ENCODE measurements around the gene S100A14.
"Not testable (repeated sequence)": the region's sequence is repeated elsewhere in the genome, so short reads cannot be mapped to it uniquely, and the experiment has no call there.

The S100A14 gene

DNA sequence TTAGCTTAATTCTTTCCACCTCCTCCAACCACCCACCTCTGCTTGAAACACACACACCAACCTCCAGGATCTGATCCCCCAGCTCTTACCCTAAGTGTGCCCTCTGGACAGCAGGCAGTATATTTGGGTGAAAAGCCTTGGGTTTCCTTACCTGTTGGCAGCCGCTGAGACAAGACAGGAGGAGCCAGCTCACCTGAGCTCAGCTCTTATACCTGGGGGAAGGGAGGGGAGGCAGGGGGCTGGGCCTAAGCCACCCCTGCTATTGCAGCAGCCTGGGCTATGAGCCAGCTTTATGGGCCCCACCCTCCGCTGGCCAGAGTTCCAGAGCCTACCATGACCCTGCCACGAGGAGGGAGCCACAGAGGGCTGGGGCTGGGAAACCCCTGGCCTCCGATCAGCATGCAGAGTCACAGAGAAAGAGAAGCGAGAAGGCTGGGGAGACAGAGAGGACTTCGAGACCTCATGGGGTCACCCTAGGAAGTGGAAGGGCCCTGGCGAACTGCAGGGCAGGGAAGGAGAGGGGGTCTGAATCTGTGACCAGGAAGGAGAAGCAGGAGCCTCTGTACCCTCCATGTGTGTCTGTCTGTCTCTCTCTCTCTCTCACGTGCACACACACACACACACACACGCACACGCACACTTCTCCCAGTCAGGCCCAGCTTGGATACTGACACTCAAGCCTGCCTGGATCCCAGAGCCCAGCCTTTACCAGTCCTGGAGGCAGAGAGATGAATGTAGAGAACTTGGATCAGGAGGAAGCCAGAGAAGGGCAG, at the start of gene S100A14:
S100A14 (minus strand) TSS at position 182 of the 773 bp plus-strand sequence. CDS start 467 bp downstream, outside the sequence.
- DNase-seq (ENCODE audit: extremely low read depth in 1 of 2, low read depth in 1 of 2), result no peak

DNA sequence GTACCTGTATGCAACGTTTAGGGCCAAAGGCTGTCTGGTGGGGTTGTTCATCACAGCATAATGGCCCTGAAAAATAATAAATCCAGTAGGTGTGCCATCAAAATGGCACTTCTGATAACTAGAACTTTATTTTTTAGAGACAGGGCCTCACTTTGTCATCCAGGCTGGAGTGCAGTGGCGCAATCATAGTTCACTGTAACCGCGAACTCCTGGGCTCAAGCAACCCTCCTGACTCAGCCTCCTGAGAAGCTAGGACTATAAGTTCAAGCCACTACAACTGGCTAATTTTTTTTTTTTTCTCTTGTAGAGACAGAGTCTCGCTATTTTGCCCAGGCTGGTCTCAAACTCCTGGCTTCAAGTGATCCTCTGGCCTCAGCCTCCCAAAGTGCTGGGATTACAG, 47.1 kb upstream of the S100A14 start:
- no peak for DNase-seq (ENCODE audit: extremely low read depth in 1 of 2, low read depth in 1 of 2)

DNA sequence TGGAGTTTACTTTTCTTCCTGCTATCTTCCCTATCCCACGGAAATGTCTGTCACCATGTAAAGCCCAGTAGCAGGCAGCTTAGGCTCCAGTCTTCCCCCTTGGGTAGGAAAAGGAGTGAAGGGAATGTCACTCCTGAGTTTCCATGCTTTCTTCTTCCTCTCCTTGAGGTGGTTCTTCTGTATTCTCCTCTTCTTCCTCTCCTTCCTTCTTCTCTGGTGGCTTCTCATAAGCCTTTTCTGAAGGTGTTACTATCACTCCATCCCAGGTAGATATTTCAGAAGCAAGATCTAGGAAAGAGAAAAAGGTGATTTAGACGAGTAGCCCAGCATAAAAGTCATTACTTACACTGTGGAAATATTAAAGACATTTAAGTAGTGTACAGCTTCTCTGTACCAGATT, 46.1 kb upstream of the S100A14 start:
- DNase-seq (ENCODE audit: extremely low read depth in 1 of 2, low read depth in 1 of 2), result no peak

DNA sequence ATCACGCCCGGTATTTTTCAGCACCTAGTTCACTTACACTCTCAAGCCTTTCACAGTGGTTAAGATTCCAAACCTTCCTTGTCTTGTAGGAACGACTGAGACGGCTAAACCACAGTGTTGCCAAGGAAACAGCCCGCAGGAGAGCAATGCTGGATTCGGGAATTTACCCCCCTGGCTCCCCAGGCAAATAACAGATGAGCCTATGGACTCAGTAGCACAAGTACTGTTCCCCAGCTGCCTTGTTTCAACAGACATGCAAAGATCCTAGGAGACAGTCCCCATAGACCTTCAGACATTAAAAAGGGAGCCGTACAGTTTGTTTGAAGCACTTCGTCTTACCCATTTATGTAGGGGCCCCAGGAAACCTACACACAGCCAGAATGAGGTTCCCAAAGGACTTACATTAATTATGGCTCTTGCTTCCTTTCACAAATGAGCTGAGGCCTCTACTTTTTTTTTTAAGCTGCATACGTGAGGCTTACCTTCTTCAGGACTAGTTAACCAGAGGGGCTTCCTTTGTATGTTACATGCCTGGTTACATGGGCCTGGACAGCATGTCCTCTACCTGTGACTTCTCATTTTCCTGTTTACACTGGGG, 45.1 kb upstream of the S100A14 start:
- DNase-seq (ENCODE audit: extremely low read depth in 1 of 2, low read depth in 1 of 2), result no peak

DNA sequence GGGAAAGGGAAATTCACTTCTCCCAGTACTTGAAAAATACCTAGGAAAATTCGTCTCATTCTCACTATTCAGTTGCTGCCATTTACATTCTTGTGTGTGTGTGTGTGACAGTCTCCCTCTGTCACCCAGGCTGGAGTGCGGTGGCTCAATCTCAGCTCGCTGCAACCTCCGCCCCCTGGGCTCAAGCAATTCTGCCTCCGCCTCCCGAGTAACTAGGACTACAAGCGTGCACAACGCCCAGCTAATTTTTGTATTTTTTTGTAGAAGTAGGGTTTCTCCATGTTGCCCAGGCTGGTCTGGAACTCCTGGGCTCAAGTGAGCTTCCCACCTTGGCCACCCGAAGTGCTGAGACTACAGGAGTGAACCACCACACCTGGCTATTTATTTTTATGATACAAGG, 43.5 kb upstream of the S100A14 start:
- DNase-seq (ENCODE audit: extremely low read depth in 1 of 2, low read depth in 1 of 2), result no peak

DNA sequence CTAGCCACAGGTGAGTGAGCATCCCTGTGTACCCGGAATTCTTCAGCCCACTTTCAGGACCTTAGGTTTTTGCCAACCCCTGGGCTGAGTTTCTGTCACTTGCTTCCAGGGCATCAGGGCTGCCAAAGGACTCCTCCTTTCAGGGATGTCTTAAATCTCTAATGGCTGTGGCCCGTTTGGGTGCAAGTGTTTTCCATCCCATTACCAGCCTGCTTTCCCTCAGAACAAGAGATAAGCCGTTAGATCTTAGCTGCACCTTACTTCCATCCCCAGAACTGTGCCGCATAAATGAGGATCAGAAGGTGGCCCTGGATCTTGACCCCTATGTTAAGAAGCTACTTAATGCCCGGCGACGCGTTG, 43.0 kb upstream of the S100A14 start:
- DNase-seq (ENCODE audit: extremely low read depth in 1 of 2, low read depth in 1 of 2), result no peak

DNA sequence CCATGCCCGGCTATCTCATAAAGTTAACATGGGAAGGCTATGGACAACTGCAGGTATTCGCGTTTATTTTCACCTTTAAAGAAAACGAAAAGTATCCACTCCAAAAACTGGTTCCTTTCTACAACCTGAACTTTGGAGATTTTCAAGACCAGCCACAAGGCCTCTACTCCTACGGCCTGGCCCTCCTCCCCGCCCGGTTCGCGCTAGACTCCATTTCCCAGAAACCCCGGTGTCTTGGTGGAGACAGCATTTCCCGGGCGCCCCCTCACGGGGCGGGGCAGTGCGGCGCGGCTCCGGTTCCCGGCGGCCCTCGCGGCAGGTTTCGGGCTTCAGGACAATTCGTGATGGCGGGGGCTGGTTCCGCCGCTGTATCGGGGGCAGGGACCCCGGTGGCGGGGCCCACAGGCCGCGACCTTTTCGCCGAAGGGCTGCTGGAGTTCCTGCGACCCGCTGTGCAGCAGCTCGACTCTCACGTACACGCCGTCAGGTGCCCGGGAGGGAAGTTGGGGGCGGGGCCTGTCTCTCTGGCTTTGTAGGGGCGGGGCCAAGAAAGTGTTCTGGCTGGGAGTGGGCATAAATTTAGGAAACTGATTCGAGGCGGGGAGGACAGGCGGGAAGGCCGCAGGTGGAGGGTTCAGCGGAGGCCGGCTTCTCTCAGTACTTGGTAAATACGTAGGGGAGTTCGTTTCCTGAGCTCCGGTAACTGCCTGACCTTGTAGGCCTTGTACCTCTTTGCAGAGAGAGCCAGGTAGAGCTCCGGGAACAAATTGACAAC, 42.5 kb upstream of the S100A14 start, which contains the start of gene SNAPIN:
SNAPIN (plus strand) TSS at position 304 of the 775 bp plus-strand sequence; CDS start at position 345, 41 bp downstream.
- peak; percentile 65 to 83 for DNase-seq (ENCODE audit: extremely low read depth in 1 of 2, low read depth in 1 of 2)

DNA sequence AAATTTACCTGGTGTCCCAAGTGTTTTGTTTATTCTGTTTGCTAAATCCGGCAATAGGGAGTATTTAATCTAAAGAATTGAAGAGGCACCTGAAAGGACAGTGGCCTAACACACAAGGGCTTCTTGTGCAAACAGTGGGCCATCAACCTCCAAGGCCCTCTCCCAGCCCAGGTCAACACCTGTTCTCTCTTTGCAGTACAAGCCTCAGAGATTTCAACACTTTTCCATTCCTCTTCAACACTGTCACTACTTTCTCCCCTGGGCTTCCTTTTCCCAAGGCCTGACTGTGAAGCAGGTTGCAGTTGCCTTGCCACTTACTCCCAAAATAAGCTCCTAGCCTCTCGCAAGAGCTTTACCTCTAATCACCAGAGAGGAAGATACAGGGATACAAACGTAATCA, 39.2 kb upstream of the S100A14 start:
- DNase-seq (ENCODE audit: extremely low read depth in 1 of 2, low read depth in 1 of 2), result no peak

DNA sequence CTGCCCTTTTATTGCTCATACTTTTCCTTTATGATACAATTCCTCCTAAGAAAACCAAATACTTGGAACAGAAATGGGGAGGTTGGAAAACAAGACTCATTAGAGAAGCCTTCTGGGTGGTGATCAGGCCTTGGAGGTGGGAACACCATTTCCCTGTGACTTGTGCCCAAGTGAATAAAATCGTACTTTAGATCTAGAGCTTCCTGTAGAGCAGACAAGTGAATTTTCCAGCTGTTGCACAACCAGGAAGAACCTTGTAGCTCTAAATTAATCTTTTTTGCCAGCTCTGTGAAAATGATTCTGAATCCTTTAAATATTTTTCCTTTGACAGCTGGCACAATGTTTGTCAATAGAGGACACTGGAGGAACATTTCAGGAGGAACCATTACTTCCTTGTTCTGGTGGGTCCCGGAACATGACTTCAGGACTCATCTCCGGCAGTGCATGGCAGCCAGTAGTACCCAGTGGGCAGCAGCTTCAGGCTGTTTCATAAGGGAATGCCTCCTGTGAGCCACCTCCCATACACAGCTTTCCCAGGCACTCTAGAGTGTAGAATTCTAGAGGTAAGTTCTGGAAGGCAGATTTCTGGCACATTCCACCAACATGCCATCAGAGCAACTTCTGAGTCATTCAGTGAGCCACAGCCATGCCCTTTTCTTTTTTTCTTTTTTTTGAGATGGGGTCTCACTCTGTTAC, 36.8 kb upstream of the S100A14 start:
- no peak for DNase-seq (ENCODE audit: extremely low read depth in 1 of 2, low read depth in 1 of 2)

DNA sequence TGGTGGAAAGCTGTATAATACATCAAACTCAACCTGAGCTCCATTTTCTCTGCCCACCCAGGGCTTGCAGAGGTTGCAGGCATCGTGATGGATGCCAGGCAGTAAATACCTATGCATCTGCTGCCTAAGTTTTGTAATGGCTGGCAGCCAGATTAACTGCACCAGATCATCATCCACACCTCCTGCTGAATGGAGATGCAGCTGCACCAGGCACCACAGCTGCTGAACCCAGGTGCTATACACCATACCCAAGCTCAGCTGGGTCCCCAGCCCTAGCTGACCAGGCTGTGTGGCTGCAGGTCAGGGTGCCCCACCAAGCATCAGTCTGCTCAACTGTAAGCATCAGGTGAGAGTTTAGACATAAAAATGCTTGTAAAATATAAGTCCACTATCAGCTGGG, 35.6 kb upstream of the S100A14 start:
- DNase-seq (ENCODE audit: extremely low read depth in 1 of 2, low read depth in 1 of 2), result no peak

DNA sequence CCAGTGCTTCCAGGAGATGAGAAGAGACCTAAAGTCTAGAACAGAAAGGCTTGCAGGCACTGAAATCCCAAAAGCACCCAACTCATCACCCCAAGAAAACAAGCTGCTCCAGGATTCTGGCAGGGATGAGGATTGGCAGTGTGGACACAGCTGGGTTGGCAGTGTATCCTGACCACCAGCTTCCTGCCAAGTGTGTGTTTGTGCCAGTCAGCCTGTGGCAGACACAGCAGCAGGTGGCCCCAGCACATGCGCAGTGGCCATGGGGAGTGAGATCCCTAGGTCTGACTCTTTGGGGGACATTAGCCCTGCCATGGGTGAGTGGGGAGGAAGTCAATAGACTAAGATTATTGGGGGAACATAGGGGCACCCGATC, 33.7 kb upstream of the S100A14 start:
- no peak for DNase-seq (ENCODE audit: extremely low read depth in 1 of 2, low read depth in 1 of 2)

DNA sequence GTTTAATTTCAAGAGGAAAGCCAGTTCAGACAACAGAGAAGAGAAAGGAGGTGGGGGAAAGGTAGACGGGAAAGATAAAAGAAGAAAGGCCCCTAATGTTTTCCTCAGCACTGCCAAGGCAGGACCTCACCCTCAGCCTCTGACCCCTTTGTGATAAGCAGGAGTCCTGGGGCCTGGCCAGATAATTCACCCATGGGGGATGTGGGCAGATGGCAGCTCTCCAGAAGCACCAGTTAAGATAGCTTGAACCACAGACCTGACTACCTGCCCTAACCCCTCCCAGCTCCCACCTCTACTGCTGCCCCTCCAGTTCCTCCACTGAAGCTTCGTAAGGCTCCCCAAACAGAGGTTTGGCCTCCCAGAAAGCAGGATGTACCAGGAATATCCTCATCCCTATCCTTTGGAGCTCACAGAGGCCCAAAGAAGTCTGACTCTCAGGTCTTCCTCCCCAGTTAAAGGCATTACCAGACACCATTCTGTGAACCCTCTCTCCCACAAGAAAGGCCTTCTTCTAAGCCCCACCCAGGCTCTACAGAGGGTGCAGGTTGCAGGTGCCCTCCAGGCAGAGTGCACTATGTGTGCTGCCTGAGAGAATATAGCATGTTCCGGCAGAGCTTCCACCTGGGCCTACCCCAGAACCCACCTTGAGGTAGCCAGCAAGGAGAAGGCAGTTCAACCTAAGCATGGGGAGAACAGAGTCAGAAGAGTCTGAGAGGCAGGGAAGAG, 33.2 kb upstream of the S100A14 start:
- no peak for DNase-seq (ENCODE audit: extremely low read depth in 1 of 2, low read depth in 1 of 2)

DNA sequence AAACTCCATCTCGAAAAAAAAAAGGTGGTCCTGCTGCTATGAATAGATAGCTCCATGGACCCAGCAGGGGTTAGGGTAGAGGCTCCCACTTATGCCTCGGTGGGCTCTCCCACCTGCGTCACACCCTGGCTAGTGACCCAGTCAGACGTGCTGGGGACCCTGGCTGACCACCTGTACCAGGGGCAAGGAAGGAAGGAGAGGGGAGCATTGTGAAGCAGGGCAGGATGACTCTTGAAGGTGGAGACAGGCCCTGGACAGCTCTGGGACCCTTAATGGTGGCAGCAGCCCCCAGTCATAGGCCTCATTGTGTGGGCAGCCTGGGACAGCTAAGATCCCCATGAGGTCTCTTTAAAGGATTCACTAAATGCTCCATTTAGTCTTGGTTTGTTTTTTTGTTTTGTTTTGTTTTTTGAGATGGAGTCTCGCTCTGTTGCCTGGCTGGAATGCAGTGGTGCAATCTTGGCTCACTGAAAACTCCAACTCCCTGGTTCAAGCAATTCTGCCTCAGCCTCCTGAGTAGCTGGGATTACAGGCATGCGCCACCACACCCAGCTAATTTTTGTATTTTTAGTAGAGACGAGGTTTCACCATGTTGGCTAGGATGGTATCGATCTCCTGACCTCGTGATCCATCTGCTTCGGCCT, 32.0 kb upstream of the S100A14 start:
- DNase-seq (ENCODE audit: extremely low read depth in 1 of 2, low read depth in 1 of 2), result no peak

DNA sequence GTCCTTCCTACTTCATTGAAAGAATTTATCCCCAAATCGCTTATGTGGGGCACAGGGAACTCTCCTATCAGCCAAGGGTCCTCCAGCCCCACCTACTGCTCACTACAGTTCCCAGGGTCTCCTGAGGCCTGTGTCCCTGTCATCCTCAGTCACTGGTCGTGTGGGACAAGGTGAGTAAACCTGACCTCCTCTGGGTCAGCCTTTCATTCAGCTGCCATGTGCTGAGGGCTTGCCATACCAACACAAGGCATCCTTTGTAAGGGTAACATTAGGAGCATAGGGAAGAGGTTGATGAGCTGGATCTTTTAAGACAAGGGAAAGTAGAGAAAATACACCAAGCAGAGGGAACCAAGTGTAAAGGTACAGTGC, 31.2 kb upstream of the S100A14 start:
- DNase-seq (ENCODE audit: extremely low read depth in 1 of 2, low read depth in 1 of 2), result no peak

DNA sequence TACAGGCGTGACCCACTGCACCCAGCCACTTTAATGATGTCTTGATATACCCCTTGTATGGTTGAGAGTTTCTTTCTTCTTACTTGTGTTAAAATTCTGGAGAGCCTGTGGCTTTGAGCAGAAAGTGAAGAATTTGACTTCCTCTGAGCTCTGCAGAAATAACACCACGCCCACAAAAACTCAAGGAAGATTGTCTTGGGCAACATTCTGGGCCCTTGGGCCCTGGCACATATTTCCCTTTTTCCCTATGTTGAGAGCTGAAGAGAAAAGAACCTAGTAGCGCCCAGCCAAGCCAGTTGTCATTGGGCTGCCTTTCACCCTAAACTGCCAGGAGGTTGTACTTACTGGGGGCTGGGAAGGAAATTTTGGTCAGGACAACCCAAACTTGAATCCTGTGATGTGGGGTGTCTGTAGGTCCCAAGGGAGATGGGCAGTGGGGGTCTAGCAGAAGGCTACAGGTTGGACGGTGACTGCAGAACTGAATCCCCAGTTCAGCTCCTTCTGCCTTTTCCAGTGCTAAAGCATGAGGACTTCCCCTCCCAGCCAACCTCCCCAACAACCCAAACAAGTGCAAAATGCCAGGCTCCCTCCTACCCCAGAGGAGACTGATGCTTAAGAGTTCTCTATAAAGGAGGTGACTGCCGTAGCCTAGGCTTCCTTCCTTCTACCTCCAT, 30.7 kb upstream of the S100A14 start:
- DNase-seq (ENCODE audit: extremely low read depth in 1 of 2, low read depth in 1 of 2), result no peak

DNA sequence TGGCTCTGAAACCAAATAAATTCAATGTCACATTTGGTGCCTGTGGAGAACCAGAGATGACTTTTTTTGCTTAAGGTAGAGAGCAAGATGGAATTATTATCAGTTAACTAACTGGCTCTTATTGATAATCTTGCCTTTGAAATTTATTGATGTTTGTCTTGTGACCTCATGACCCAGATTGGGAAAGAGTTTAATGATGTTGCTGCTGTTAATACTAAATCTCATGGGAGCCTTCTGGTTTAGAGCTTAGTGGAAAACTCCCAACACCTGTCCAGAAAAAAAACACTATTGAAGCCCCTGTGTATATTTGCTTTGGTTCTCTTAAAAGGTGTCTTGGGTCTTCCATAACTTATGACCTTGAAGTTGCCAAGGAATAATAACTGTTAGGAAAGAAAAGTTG, 27.7 kb upstream of the S100A14 start:
- DNase-seq (ENCODE audit: extremely low read depth in 1 of 2, low read depth in 1 of 2), result no peak

DNA sequence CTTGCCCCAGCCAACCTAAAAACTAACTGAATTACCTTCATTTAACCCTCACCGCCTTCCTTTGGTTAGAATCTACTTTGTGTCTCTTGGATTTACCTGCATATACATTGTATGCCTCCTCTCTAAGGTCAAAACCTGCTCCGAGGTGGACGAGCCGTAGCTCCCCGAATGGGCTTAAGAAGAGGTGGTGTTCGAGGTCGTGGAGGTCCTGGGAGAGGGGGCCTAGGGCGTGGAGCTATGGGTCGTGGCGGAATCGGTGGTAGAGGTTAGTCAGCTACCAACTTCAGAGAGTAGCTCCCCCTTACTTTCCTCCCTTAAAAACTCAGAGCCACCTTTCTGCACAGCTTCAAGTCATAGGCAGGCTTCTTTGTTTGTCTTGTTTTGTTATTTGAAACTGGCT, 27.0 kb upstream of the S100A14 start:
- no peak for DNase-seq (ENCODE audit: extremely low read depth in 1 of 2, low read depth in 1 of 2)

DNA sequence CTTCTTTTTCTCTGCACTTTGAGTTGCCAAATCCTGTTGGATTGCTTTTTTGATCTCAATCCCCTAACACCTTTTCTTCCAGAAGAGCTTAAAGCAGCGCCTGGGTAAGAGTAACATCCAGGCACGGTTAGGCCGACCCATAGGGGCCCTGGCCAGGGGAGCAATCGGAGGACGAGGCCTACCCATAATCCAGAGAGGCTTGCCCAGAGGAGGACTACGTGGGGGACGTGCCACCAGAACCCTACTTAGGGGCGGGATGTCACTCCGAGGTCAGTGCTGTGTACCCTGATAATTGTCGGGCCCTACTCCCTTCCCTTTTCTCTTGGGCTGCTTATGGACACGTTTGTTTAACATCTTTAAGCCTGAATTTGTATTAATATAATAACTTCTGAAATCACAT, 26.0 kb upstream of the S100A14 start:
- DNase-seq (ENCODE audit: extremely low read depth in 1 of 2, low read depth in 1 of 2), result no peak

DNA sequence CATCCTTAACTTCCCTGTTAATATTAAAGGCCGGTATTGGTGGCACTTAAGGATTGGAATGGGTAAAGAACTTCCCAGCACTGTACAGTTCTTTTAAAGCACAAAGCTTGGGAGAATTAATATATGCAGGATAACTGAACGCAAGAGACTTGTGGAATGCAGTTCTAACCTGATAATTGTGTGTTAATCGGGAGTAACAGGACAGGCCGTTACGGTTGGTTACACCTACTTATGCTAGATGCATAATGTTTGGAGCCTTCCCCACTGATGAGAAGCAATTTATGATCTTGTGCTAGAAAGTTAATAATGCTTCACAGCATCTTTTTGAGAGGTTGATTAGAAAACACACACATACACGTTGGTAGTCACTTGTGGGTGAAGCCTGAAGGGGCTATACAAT, 24.7 kb upstream of the S100A14 start:
- DNase-seq (ENCODE audit: extremely low read depth in 1 of 2, low read depth in 1 of 2), result no peak

DNA sequence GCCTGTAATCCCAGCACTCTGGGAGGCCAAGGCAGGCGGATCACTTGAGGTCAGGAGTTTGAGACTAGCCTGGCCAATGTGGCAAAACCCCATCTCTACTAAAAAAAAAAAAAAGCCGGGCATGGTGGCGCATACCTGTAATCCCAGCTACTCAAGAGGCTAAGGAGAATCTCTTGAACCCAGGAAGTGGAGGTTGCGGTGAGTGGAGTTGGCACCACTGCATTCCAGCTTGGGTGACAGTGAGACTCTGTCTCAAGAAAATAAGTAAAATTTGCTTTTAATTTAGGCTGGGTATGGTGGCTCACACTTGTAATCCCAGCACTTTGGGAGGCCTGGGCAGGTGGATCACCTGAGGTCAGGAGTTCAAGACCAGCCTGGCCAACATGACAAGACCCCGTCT, 24.1 kb upstream of the S100A14 start:
- DNase-seq (ENCODE audit: extremely low read depth in 1 of 2, low read depth in 1 of 2), result not testable (repeated sequence)

Measured in activated CD8-positive, alpha-beta memory T cell treated with anti-CD3 and anti-CD28 coated beads for 1 hour (primary cell).